GM18873 (cell line): ENCODE data around the gene E2F8.

ENCODE experiments used
- ATAC-seq: cut with Tn5 transposase; IDR thresholded peaks from one replicate; pipeline ENCODE4 v1.9.1; 2021; ENCODE audit warnings: mild to moderate bottlenecking, moderate library complexity, moderate number of reproducible peaks; ENCODE audit not compliant: unreplicated experiment, low FRiP score

E2F8 gene

GRCh38 chr11:19187833-19188258 lies 52.9 kb downstream of the E2F8 start:
- no peak for ATAC-seq

- ATAC-seq, result no peak
These were observed 53.5 kb downstream of the E2F8 start for GRCh38 chr11:19187114-19187832.

GRCh38 chr11:19185516-19186052 lies 55.2 kb downstream of the E2F8 start:
- ATAC-seq, result no peak

GRCh38 chr11:19185036-19185435 lies 55.7 kb downstream of the E2F8 start:
- no peak for ATAC-seq

GRCh38 chr11:19183646-19184045 lies 57.1 kb downstream of the E2F8 start:
- no peak for ATAC-seq

- no peak for ATAC-seq
These were observed 59.0 kb downstream of the E2F8 start for GRCh38 chr11:19181531-19182261.

GRCh38 chr11:19176629-19177186 lies 64.0 kb downstream of the E2F8 start:
- no peak for ATAC-seq
